DND-41 (cell line): Measurements from ENCODE around the gene NRDE2.

Experiments
- ATAC-seq: fragments of 200-7000 bp; cut with Tn5 transposase; 3 replicates; pipeline ENCODE4 v1.9.1; 2021; ENCODE audit warnings: low read depth; ENCODE audit not compliant: insufficient read depth
- DNase-seq: peaks from one replicate; pipeline ENCODE4 v3.0.0-alpha.2; 2020
- H2AFZ ChIP-seq: 2 replicates; pipeline ENCODE4 v1.6.0; 2012; ENCODE audit warnings: low read depth, low read length
- H3K27ac ChIP-seq: 2 replicates; pipeline ENCODE4 v1.5.1; 2012; ENCODE audit warnings: low read length, inconsistent platforms
- H3K27me3 ChIP-seq: fragments of 200-600 bp; sonication (generic); 2 replicates; pipeline ENCODE4 v1.6.0; 2012; ENCODE audit warnings: low read length, mild to moderate bottlenecking, inconsistent platforms; ENCODE audit not compliant: insufficient read depth, poor library complexity
- H3K36me3 ChIP-seq: 2 replicates; pipeline ENCODE4 v1.5.1; 2012; ENCODE audit warnings: low read length, inconsistent platforms; ENCODE audit not compliant: insufficient read depth
- H3K4me1 ChIP-seq: 2 replicates; pipeline ENCODE4 v1.5.1; 2012; ENCODE audit warnings: mild to moderate bottlenecking, low read length; ENCODE audit not compliant: insufficient read depth
- H3K4me2 ChIP-seq: 2 replicates; pipeline ENCODE4 v1.6.0; 2012; ENCODE audit warnings: mild to moderate bottlenecking, moderate library complexity, low read length, inconsistent platforms; ENCODE audit not compliant: insufficient read depth
- H3K4me3 ChIP-seq, 2 experiments: fragments of 200-600 bp in 1 of 2; shearing (Covaris generic) in 1 of 2; 2 replicates each; pipeline ENCODE4 v1.5.1; 2012 to 2016; ENCODE audit warnings: inconsistent platforms in 2 of 2, low read length in 2 of 2, mild to moderate bottlenecking in 2 of 2, low read depth in 1 of 2, moderate library complexity in 1 of 2
- H3K79me2 ChIP-seq: 2 replicates; pipeline ENCODE4 v1.6.0; 2012; ENCODE audit warnings: low read length, inconsistent platforms; ENCODE audit not compliant: insufficient read depth
- H3K9ac ChIP-seq: 2 replicates; pipeline ENCODE4 v1.6.0; 2012; ENCODE audit warnings: low read depth, mild to moderate bottlenecking, inconsistent platforms, low read length, moderate library complexity
- H3K9me3 ChIP-seq: 2 replicates; pipeline ENCODE4 v1.5.1; 2012; ENCODE audit warnings: low read length, moderate library complexity, mild to moderate bottlenecking, inconsistent platforms; ENCODE audit not compliant: insufficient read depth, severe bottlenecking
- H4K20me1 ChIP-seq: 2 replicates; pipeline ENCODE4 v1.6.0; 2012; ENCODE audit warnings: low read length; ENCODE audit not compliant: insufficient read depth
- EZH2 ChIP-seq: IDR thresholded peaks from 3 replicates; pipeline ENCODE4 v1.6.1; 2012; ENCODE audit warnings: borderline replicate concordance, low read depth, mild to moderate bottlenecking, moderate library complexity, low read length, inconsistent platforms; ENCODE audit not compliant: severe bottlenecking
- TF ChIP-seq, protein P1 (sequence below): IDR thresholded peaks from 2 replicates; pipeline ENCODE4 v1.5.1; 2012; ENCODE audit warnings: borderline replicate concordance, low read length, moderate library complexity, mild to moderate bottlenecking; ENCODE audit not compliant: poor library complexity, severe bottlenecking; ENCODE audit errors: extremely low read depth

Gene NRDE2

GRCh38 chr14:90277581-90278198 is 54.1 kb downstream of the NRDE2 start:
- Histone ChIP-seq H3K79me2 (no peaks in the 10 kb centered on the region), H3K9me3 (no peaks in the 10 kb centered on the region), H3K27ac (no peak overlapping the region), H3K9ac (no peak overlapping the region), H3K4me3 (no peak overlapping the region), H3K4me2 (no peak overlapping the region), H3K4me1 (no peaks in the 10 kb centered on the region), H2AFZ (no peak overlapping the region), H3K27me3 (no peaks in the 10 kb centered on the region), H3K36me3 (peaks cover 71% of the 10 kb centered on the region), H4K20me1 (peaks cover 7% of the 10 kb centered on the region)
- TF ChIP-seq EZH2 = no peak
- TF ChIP-seq, protein P1, sequence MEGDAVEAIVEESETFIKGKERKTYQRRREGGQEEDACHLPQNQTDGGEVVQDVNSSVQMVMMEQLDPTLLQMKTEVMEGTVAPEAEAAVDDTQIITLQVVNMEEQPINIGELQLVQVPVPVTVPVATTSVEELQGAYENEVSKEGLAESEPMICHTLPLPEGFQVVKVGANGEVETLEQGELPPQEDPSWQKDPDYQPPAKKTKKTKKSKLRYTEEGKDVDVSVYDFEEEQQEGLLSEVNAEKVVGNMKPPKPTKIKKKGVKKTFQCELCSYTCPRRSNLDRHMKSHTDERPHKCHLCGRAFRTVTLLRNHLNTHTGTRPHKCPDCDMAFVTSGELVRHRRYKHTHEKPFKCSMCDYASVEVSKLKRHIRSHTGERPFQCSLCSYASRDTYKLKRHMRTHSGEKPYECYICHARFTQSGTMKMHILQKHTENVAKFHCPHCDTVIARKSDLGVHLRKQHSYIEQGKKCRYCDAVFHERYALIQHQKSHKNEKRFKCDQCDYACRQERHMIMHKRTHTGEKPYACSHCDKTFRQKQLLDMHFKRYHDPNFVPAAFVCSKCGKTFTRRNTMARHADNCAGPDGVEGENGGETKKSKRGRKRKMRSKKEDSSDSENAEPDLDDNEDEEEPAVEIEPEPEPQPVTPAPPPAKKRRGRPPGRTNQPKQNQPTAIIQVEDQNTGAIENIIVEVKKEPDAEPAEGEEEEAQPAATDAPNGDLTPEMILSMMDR = no peak
- DNase-seq (no peak), ATAC-seq (no peak)

DNA sequence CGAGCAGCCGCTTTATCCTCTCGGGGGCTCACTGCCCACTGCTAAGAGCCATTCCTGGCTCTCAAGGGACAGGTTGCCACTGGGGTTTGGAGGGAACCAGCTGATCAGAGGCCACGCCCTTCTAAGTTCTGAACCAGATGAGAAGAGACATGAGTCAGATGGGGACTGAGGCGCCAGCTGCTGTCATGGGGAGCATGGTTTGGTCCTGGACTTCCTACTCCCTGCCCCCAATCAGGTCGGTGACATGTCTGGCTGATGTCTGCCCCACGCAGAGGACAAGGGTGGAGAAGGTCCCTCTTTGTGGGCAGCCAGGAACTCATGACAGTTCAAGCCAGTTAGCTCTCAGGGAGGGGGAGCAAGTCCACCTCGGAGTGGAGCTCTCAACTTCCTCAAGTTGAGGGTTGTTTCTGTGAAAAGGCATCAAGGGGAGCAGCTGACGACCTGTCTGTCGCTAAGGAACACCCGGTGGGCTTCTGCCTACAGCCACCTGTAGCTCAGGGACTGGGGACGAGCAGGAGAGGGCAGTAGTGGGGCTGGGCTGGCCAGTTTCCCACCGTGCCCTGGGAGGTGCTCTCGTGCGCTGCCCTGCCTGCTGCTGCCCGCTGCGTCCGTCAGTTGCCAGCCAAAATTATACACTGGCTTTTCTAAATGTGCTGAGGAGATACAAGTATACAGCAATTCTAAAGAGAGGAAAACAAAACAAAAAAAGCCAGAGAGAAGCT is 54.9 kb downstream of the NRDE2 start:
- Histone ChIP-seq H3K27me3 (no peaks in the 10 kb centered on the region), H4K20me1 (peaks cover 7% of the 10 kb centered on the region), H3K9me3 (no peaks in the 10 kb centered on the region), H3K4me3 (no peak overlapping the region), H3K27ac (no peak overlapping the region), H2AFZ (no peak overlapping the region), H3K4me2 (no peak overlapping the region), H3K79me2 (no peaks in the 10 kb centered on the region), H3K9ac (no peak overlapping the region), H3K36me3 (peaks cover 75% of the 10 kb centered on the region), H3K4me1 (no peaks in the 10 kb centered on the region)
- DNase-seq (no peak), ATAC-seq (no peak)
- no peak for TF ChIP-seq EZH2
- TF ChIP-seq, protein P1 = no peak

DNA sequence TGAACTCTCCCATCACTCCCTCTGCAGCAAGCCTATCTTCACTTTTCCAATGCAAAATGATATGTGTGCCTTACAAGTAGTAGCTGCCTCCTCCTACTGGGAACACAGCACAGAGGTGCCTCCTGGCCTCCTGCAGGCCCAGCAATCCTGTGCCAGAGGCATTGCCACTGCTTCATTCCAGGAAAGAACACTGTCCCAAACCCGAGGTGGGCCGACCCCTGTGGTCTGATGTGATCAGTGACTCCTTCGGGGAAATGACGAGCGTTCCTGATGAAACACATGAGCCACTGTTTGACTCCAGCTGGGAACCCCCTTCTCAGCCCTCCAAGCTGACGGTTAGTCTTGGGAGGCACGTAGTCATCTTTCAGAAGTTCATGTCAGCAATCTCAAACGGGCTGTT is 55.9 kb downstream of the NRDE2 start:
- Histone ChIP-seq H3K4me1 (no peaks in the 10 kb centered on the region), H3K4me2 (no peak overlapping the region), H3K27ac (no peak overlapping the region), H3K4me3 (no peak overlapping the region), H3K36me3 (peaks cover 76% of the 10 kb centered on the region), H3K27me3 (no peaks in the 10 kb centered on the region), H3K9me3 (no peaks in the 10 kb centered on the region), H3K9ac (no peak overlapping the region), H2AFZ (no peak overlapping the region), H4K20me1 (peaks cover 7% of the 10 kb centered on the region), H3K79me2 (no peaks in the 10 kb centered on the region)
- DNase-seq (no peak), ATAC-seq (no peak)
- TF ChIP-seq, protein P1 = no peak
- no peak for TF ChIP-seq EZH2
